Measurements from ENCODE around the gene STK32C.
"Not testable (repeated sequence)": the region's sequence is repeated elsewhere in the genome, so short reads cannot be mapped to it uniquely, and the experiment has no call there.

The STK32C gene

GRCh38 chr10:132307823-132308586 lies at the start of gene STK32C:
STK32C (minus strand) TSS chr10:132307950; CDS start chr10:132307833, 117 bp downstream.
- DNase-seq: peak; percentile 96

GRCh38 chr10:132356621-132357195 lies 49.0 kb upstream of the STK32C start:
- no peak for DNase-seq

DNA sequence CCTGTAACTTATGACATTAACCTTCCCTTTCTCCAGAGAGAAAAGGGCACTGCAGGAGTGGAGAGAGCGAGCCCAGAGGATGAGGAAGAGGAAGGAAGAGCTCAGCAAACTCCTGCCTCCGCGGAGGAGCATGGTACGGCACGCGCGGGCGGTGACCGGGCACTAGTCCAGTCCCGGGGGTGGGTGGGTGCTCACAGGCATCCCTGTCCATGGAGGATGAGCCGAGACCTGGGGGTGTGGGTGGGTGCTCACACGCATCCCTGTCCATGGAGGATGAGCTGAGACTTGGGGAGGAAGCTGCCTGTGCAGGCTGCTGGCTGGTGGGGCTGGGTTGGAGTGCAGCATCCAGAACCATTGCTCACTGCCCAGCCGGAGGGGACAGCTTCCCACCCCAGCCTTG lies 48.0 kb upstream of the STK32C start:
- no peak for DNase-seq

DNA sequence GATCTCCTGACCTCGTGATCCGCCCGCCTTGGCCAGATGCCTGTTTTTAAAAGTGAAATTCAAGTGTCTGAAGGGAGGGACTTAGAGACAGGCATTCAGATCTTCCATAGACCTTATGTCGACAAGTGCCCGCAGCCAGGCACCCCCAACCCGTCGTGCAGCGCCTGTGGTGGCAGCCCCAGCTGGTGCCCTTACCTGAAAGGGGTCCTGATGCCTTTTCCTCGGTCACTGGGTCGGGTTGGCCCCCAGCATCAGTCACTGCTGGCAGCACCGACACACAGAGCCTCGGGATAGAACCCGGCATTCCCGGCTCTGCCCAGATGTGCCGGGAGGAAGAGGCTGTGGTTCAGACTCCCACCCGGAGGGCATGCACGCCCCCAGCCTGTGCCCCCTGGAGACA lies 47.5 kb upstream of the STK32C start:
- DNase-seq: no peak

GRCh38 chr10:132354356-132355094 lies 46.8 kb upstream of the STK32C start:
- no peak for DNase-seq

DNA sequence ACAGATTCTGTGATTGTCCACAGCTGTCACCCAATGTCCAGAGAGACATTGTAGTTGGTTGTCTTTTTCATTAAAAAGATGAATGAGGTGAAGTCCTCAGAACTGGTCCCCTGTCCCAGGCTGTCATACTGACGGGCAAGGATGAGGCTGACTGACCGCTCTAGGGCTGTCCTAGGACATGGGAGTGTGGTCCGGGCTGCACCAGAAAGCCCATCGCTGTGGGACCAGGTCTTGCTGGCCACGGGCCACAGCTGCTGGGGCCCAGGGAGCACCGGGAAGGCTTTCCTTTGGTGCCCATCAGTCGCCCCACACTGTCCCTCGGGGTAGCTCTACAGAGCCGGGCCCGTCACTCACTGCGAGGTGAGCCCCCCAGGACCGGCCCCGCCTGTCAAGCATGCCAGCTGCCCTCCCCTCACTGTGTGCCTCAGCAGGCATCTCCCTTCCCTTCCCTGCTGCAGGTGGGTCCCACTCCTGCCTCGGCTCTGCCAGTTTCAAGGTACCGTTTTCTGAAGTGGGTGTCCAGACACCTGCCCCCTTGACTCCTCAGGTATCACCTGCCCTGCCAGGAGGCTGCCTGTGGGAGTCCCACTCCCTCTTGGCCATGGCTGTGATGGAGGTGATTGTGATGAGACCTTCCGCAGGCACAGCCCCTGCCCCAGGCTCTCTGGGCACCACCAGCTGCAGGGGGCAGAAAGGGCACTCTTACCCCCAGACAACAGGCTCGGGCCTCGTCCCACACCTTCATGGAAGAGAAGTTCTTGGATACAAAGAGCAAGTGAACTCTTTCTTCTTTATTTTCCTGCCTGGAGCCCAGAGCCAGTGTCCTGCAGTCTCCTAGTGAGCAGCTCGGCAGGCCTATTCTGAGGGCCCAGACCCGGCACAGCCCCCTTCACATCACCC lies 46.0 kb upstream of the STK32C start:
- DNase-seq: no peak

- peak; percentile 79 for DNase-seq
Measured at GRCh38 chr10:132352462-132353308, 44.9 kb upstream of the STK32C start.

DNA sequence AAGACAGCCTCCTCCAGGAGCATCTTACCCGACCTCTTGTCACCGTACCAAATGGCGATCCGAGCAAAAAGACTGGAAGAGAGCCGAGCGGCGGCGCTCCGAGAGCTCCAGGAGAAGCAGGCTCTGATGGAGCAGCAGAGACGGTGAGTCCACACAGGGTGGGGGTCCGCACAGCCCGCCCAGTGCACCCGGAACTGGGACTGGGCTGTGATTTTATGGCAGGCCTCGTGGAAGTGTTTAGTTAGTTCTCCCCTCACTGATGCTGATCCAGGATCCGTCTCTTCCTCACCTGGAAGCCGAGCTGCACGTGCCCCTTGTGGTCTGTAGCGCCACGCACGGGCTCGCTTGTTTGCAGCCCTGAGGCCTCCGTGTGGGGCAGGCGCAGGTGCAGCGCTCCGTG lies 43.9 kb upstream of the STK32C start:
- no peak for DNase-seq

- DNase-seq: no peak
Measured at GRCh38 chr10:132350946-132351345, 43.2 kb upstream of the STK32C start.

GRCh38 chr10:132350391-132350790 lies 42.6 kb upstream of the STK32C start:
- DNase-seq: no peak

DNA sequence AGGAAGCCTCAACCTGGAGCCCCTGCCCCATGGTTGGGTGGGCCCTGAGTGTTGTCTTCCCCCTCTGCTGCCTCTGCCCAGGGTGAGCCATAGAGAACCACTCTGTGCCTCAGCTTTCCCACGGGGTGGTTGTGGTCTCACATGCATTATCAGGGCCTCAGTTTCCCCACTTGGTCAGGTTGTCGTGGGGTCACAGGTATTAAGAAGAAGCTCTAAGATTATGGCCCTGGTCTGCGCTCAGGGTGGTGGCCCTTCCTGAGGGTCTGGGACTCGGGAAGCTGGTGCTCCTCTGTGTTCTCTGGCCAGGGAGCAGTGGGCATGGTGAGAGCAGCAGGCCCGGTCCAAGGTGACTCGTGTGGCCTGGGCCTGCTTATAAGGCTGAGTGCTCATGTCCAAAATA lies 42.0 kb upstream of the STK32C start:
- DNase-seq: no peak

DNA sequence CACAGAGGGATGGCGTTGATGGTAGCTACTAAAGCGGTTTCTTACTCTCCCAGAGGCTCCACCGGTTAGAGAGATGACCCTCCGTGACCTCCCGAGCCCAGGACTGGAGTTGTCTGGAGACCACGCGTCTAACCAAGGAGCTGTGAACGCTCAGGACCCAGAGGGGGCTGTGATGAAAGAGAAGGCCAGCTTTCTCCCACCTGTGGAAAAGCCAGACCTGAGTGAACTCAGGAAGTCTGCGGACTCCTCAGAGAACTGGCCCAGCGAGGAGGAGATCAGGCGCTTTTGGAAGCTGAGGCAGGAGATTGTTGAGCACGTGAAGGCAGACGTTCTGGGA lies 40.1 kb upstream of the STK32C start:
- no peak for DNase-seq

DNA sequence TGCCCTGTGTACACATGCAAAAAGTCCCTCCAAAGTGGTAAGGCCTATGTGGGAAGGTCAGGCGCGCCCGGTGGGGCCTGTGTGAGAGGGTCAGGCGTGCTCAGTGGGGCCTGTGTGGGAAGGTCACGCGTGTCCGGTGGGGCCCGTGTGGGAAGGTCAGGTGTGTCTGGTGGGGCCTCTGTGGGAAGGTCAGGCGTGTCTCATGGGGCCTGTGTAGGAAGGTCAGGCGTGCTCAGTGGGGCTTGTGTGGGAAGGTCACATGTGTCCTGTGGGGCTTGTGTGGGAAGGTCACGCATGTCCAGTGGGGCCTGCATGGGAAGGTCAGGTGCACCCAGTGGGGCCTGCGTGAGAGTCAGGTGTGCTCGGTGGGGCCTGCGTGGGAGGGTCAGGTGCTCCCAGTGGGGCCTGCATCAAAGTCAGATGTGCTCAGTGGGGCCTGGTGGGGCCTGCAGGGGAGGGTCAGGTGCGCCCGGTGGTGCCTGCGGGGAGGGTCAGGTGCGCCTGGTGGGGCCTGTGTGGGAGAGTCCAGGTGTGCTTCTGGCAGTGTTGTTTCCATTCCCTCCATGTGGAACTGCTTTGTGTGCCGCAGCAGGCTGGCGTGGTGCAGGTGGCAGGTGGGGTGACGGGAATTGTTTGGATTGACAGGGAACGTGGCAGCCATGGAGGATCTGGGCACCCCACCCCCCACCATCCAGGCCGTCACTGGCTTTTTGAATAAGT lies 39.6 kb upstream of the STK32C start:
- no peak for DNase-seq

GRCh38 chr10:132346806-132347205 lies 39.1 kb upstream of the STK32C start:
- DNase-seq: no peak

- no peak for DNase-seq
Measured at GRCh38 chr10:132345345-132345744, 37.6 kb upstream of the STK32C start.

DNA sequence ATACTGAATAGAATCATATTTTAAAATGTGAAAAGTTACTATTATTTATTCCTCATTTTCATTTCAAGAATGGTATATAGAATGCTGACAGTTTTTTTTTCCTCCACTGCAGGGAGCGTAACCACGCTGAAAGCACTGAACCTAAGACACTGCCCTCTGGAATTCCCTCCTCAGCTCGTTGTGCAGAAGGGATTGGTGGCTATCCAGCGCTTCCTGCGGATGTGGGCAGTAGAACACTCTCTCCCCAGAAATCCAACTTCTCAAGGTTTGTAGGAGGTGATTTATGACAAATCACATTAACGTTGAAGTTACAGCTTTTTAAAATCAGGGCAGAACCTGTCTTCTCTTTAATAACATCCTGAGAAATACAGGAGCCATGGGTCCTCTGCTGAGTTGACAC lies 36.6 kb upstream of the STK32C start:
- DNase-seq: no peak

DNA sequence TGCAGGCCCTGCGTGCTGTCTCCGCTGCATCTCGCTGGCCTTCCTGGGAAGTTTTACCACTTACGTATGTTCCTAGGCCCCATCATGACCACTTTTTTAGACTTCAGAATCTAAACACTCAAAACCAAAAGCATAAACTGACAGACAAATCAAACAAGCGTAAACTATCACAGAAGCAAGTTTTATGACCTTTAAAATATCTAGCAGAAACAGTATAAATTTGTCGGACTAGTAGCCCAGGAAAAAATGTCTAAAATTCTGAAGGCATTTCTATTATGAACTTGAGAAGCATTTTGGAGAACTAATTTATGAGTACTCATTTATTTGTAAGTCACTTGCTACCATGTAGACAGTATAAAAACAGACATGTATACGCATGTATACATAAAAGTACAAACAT lies 34.8 kb upstream of the STK32C start:
- no peak for DNase-seq

- DNase-seq: no peak
Measured at GRCh38 chr10:132341781-132342180, 34.0 kb upstream of the STK32C start.

- no peak for DNase-seq
Measured at GRCh38 chr10:132341017-132341416, 33.3 kb upstream of the STK32C start.

- DNase-seq: no peak
Measured at GRCh38 chr10:132339276-132339675, 31.5 kb upstream of the STK32C start.

DNA sequence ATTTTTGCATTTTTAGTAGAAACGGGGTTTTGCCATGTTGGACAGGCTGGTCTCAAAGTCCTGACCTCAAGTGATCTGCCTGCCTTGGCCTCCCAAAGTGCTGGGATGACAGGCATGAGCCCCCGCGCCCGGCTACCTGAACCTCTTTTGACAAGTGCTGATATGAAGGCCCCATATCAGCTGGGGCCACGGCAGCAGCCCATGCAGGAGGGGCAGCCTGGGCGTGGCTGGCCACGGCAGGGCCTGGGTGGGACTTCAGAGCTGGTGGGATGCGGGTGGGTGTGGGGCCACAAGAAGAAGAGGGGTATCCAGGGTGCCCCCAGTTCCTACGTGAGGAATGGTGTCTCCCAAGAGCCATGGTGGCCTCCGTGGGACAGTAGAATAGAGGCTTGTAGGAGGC lies 31.1 kb upstream of the STK32C start:
- no peak for DNase-seq

- DNase-seq: not testable (repeated sequence)
Measured at GRCh38 chr10:132337854-132338253, 30.1 kb upstream of the STK32C start.

Data from hematopoietic multipotent progenitor cell treated with erythropoietin and hydrocortisone succinate and interleukin-3 and kit ligand, for 4 days (in vitro differentiated cells).